Pancreas (tissue), 10 donors: ENCODE measurements around the gene GPC5. TPM values are rescaled to one million over a fixed set of nuclear protein-coding genes. Genes with fewer than 3 reads are reported as not detected.
"Not testable (repeated sequence)": the region's sequence is repeated elsewhere in the genome, so short reads cannot be mapped to it uniquely, and the experiment has no call there.

Experiments used
- ATAC-seq, 4 donors: fragments of 200-7000 bp; cut with Tn5 transposase; one replicate each; pipeline versions ENCODE4 v1.8.0 to v1.9.1; 2020; ENCODE audit warnings: mild to moderate bottlenecking in 4 of 4, moderate library complexity in 4 of 4
- DNase-seq, 6 donors: peaks; one replicate each; pipeline ENCODE4 v3.0.0-alpha.2; 2020
- FAIRE-seq: peaks from 2 replicates; lab custom pipeline; 2012; peaks lifted over from hg19 to GRCh38; lab: Jason Lieb, UNC
- H3K27ac ChIP-seq, 4 donors: fragments of 200-600 bp; sonication (generic); 1 replicate in 3 of 4; 2 replicates in 1 of 4; pipeline versions ENCODE4 v1.5.0 to v1.8.0; 2020
- H3K27me3 ChIP-seq, 4 donors: fragments of 200-600 bp; one replicate each; pipeline ENCODE4 v1.8.0; 2021
- H3K36me3 ChIP-seq, 3 donors: fragments of 200-600 bp; sonication (generic) in 1 of 3; one replicate each; pipeline versions ENCODE4 v1.5.0 to v1.8.0; 2020 to 2021
- H3K4me1 ChIP-seq, 3 donors: fragments of 200-600 bp; one replicate each; pipeline ENCODE4 v1.8.0; 2021
- H3K4me3 ChIP-seq, 4 donors: fragments of 200-600 bp; sonication (generic) in 2 of 4; one replicate each; pipeline versions ENCODE4 v1.5.0 to v1.8.0; 2020 to 2021
- H3K9me3 ChIP-seq, 4 donors: fragments of 200-600 bp; one replicate each; pipeline ENCODE4 v1.8.0; 2021
- WGBS, 2 donors: extraction: QIAGEN DNeasy Blood & Tissue Kit; methylation state at CpG; one replicate each; pipeline ENCODE4 v1.1.7; 2013; 5-methylcytosine and 5-hydroxymethylcytosine counted together
- intact Hi-C, 3 donors: fragments of 100-400 bp; cut with DNase I; formaldehyde crosslinking; loops; one replicate each; pipeline versions ENCODE4 v1.11.1 to v1.14.2; 2022
- polyA plus RNA-seq, 2 donors: library from polyadenylated mRNA; stranded (reverse); fragments of 200-250 nt; gene quantifications; one replicate each; pipeline ENCODE4 v1.2.3, GENCODE V29; 2013
- total RNA-seq, 6 donors: library from RNA; stranded (reverse); fragmentation: NEBNext Ultra II Directional in 4 of 6; extraction: Animal tissue kit (Norgen Biotek cat#: 25700) in 4 of 6; gene quantifications; one replicate each; pipeline versions ENCODE4 v1.2.1 to v1.2.4, GENCODE V29; 2021 to 2023
- TF ChIP-seq, protein P1 (sequence below), 4 donors: fragments of 200-600 bp; sonication (generic) in 3 of 4; IDR thresholded peaks; one replicate each; pipeline versions ENCODE4 v1.5.0 to v1.8.0; 2021; ENCODE audit warnings: antibody characterized with exemption in 4 of 4
- donor health status: healthy with polysubstance abuse.
- donor health status: DM: no; HTN: no; CAD: no; lungs with moderate emphysema.
- donor health status: DM: no; HTN: no; CAD: no.
- donor health status: control.
- donor health status: control.
- donor health status: Bipolar disorder and iron deficiency.
- donor health status: DM: yes; HTN: yes; CAD: no.
- donor health status: DM: no; HTN: no; CAD: no.
- donor health status: DM: no; HTN: no; CAD: no.
- donor health status: DM: yes; HTN: yes; CAD: no.

The GPC5 gene
- total and polyA plus RNA-seq, 8 donors = 0.12 to 0.35 (median 0.35) TPM; not detected in 5

GRCh38 chr13:91405240-91405639 is 6.8 kb downstream of the GPC5 start:
- DNase-seq (no peak), FAIRE-seq (no peak), ATAC-seq (no peak)
- 68 to 82% methylated on average over 6 of the region's 6 CpGs for WGBS, 2 donors
- no peaks in the 10 kb centered on the region for H3K36me3 ChIP-seq
- H3K9me3 ChIP-seq = no peaks in the 10 kb centered on the region
- no peak overlapping the region for H3K27ac ChIP-seq
- H3K27me3 ChIP-seq = peaks cover 0 to 25% (median 0%) of the 10 kb centered on the region in 4 donors
- intact Hi-C loops = no loop called here
- H3K4me1 ChIP-seq = no peaks in the 10 kb centered on the region
- no peak overlapping the region for H3K4me3 ChIP-seq
- TF ChIP-seq, protein P1, sequence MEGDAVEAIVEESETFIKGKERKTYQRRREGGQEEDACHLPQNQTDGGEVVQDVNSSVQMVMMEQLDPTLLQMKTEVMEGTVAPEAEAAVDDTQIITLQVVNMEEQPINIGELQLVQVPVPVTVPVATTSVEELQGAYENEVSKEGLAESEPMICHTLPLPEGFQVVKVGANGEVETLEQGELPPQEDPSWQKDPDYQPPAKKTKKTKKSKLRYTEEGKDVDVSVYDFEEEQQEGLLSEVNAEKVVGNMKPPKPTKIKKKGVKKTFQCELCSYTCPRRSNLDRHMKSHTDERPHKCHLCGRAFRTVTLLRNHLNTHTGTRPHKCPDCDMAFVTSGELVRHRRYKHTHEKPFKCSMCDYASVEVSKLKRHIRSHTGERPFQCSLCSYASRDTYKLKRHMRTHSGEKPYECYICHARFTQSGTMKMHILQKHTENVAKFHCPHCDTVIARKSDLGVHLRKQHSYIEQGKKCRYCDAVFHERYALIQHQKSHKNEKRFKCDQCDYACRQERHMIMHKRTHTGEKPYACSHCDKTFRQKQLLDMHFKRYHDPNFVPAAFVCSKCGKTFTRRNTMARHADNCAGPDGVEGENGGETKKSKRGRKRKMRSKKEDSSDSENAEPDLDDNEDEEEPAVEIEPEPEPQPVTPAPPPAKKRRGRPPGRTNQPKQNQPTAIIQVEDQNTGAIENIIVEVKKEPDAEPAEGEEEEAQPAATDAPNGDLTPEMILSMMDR (IDR thresholded peaks at IDR 0.05) = no peak

DNA sequence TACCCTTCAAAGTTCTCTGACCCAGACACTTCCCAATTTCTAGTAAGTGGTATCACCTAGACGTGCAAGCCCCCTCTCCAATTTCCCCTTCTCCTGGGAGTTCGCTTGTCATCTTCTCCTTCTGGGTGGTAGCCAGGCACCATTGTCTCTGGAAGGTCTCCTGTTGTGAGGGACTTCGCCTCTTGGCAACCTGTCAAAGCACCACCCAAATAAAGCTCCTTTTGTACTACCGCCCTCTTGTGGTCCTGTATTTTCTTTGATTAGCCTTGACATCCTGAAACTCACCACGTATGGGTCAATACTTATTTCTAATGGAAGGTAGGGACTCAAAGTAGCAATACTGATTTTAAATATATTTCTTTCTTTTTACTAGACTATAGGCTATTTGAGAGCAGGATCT is 8.2 kb downstream of the GPC5 start:
- Histone ChIP-seq H3K9me3 (no peaks in the 10 kb centered on the region), H3K27me3 (peaks cover 0 to 24% (median 0%) of the 10 kb centered on the region in 4 donors), H3K4me3 (no peak overlapping the region), H3K36me3 (no peaks in the 10 kb centered on the region), H3K27ac (no peak overlapping the region), H3K4me1 (no peaks in the 10 kb centered on the region)
- TF ChIP-seq, protein P1 (IDR thresholded peaks at IDR 0.05) = no peak
- intact Hi-C loops = no loop called here
- ATAC-seq (no peak), DNase-seq (no peak), FAIRE-seq (no peak)
- 45 to 48% methylated on average over 5 of the region's 5 CpGs for WGBS, 2 donors

DNA sequence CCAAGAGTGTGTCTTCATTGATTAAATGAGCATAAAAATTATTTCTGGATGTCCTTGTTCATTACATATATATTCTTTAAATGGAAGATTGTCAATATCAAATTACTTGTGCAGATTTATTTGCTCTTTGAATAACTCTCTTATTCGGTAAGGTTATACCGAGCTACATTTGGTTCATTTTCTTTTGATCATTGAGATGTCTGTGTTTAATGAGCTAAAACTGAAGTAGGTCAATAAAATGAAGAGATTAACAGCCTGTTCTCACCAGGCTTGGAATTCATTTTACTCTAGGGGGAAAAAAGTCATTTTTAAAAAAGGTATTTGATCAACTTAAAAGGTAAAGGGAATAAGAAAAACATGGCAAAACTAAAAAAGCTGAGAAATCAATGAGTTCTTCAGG is 10.6 kb downstream of the GPC5 start:
- Histone ChIP-seq H3K36me3 (no peaks in the 10 kb centered on the region), H3K27ac (no peak overlapping the region), H3K4me3 (no peak overlapping the region), H3K27me3 (peaks cover 0 to 10% (median 0%) of the 10 kb centered on the region in 4 donors), H3K9me3 (no peaks in the 10 kb centered on the region), H3K4me1 (no peaks in the 10 kb centered on the region)
- TF ChIP-seq, protein P1 (IDR thresholded peaks at IDR 0.05) = no peak
- FAIRE-seq (no peak), DNase-seq (no peak), ATAC-seq (no peak)
- WGBS, 2 donors = 41 to 46% methylated on average over 2 of the region's 2 CpGs
- intact Hi-C loops = no loop called here

- ATAC-seq, H3K9me3 ChIP-seq, H3K27me3 ChIP-seq, FAIRE-seq, H3K4me1 ChIP-seq, H3K36me3 ChIP-seq, DNase-seq, H3K4me3 ChIP-seq, intact Hi-C loops, H3K27ac ChIP-seq: not testable (repeated sequence)
- 58 to 80% methylated on average over 4 to 5 of the region's 5 CpGs for WGBS, 2 donors
These were observed 18.2 kb downstream of the GPC5 start for GRCh38 chr13:91416579-91416978.

DNA sequence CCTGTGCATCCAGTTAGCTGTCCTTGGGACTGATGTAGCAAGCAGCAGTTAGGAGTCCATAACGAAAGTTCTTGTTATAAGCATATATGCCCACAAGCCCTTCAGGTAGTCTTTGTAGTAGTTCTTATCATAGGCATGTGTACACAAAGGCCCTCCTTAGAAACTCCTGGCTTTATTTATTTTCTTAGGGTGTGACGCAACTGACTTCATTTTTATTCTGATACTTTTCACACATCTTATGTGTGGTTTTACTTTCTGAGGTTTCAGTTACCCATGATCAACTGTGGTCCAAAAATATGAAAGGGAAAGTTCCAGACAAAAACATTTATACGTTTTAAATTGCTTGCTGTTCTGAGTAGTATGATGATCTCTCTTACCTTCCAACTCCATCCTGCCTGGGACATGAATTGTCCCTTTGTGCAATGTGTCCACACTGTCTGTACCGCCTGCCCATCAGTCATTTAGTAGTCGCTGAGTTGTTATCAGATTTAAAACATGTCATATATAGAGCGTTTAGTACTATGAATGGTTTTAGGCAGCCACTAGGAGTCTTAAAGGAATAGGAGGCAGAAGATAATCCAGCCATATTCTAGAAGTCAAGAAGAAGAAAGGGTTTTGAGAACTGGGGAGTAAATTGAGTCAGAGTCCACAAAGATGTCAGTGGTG is 19.4 kb downstream of the GPC5 start:
- no peak overlapping the region for H3K27ac ChIP-seq
- H3K36me3 ChIP-seq = no peaks in the 10 kb centered on the region
- no peaks in the 10 kb centered on the region for H3K4me1 ChIP-seq
- WGBS, 2 donors = 17 to 23% methylated on average over 6 of the region's 6 CpGs
- TF ChIP-seq, protein P1 (IDR thresholded peaks at IDR 0.05) = no peak
- no peaks in the 10 kb centered on the region for H3K27me3 ChIP-seq
- H3K4me3 ChIP-seq = no peak overlapping the region
- H3K9me3 ChIP-seq = no peaks in the 10 kb centered on the region
- FAIRE-seq (no peak), ATAC-seq (no peak), DNase-seq (no peak)
- intact Hi-C loops = no loop called here
